HT-29 (cell line): Measurements from ENCODE around the gene RLF. TPM values are rescaled to one million over a fixed set of nuclear protein-coding genes. Genes with fewer than 3 reads are reported as not detected.
A peak's percentile ranks its signal among the peaks of the same experiment; 100 is the strongest.
"Not testable (repeated sequence)": the region's sequence is repeated elsewhere in the genome, so short reads cannot be mapped to it uniquely, and the experiment has no call there.

Experiments
- DNase-seq: peaks from one replicate; pipeline ENCODE4 v3.0.0-alpha.2; 2015; ENCODE audit warnings: low spot score
- total RNA-seq: library from RNA; depleted of rRNA; stranded (reverse); fragments of >200 nt; shearing (Covaris generic); gene quantifications from 2 replicates; pipeline ENCODE4 v1.2.3, GENCODE V29; 2014

The RLF gene
- total RNA-seq, 1 experiment from 2014 or later = 5.0 TPM

DNA sequence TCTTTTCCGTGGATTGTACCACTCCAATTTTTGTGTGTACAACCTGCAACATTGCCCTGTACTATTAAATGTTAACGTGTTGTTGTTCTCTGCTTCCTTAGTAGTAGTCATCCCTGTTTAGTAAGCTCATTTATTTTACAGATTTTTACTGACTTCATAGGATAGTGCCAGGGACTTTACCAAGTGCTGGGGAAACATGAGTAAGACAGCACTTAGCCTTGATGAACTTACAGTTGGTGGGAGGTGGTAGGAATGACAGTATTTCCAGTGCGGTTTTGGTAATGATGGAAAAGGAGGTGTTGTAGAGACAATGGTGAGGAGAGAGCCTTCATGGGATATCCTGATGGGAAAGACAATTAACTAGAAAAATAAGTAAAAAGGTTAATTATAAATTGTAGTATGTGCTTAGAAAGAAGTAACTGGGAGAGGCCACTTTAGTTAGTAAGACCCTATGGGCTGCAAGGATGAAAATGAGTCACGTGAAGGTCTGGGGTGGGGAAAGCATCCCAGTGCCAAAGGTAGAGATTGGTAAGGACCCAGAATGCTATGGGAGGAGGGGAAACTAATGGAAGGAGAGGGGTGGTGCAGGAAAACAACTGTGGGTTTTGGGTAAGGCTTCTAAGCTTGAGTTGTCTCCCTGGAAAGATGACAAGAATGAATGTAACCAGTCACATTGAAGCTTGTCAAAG, 1.7 kb downstream of the RLF start:
- DNase-seq = peak; percentile 14

- DNase-seq = no peak
Measured at GRCh38 chr1:40167317-40167716, 6.1 kb downstream of the RLF start.

GRCh38 chr1:40171036-40171435, 9.8 kb downstream of the RLF start:
- DNase-seq = no peak

- no peak for DNase-seq
Measured at GRCh38 chr1:40174788-40175187, 13.6 kb downstream of the RLF start.

- not testable (repeated sequence) for DNase-seq
Measured at GRCh38 chr1:40176989-40177388, 15.8 kb downstream of the RLF start.

GRCh38 chr1:40178200-40178599, 17.0 kb downstream of the RLF start:
- no peak for DNase-seq

DNA sequence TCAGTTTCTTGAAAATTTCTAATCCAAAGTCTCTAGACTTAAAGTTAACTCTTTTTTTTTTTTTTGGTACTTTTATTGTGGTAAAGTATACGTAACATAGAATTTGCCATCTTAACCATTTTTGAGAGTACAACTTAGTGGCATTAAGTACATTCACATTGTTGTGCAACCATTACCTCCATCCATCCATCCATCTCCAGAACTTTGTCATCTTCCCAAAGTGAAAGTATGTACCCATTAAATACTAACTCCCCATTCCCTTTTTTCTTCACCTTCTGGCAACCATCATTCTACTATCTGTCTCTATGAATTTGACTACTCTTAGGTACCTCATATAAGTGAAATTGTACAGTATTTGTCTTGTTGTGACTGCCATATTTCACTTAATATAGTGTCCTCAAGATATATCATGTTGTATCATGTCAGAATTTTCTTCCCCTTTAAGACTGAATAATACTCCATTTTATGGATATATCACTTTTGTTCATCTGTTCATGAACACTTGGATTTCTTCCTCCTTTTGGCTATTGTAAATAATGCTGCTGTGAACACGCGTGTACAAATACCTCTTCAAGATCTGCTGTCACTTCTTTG, 18.4 kb downstream of the RLF start:
- DNase-seq = no peak

DNA sequence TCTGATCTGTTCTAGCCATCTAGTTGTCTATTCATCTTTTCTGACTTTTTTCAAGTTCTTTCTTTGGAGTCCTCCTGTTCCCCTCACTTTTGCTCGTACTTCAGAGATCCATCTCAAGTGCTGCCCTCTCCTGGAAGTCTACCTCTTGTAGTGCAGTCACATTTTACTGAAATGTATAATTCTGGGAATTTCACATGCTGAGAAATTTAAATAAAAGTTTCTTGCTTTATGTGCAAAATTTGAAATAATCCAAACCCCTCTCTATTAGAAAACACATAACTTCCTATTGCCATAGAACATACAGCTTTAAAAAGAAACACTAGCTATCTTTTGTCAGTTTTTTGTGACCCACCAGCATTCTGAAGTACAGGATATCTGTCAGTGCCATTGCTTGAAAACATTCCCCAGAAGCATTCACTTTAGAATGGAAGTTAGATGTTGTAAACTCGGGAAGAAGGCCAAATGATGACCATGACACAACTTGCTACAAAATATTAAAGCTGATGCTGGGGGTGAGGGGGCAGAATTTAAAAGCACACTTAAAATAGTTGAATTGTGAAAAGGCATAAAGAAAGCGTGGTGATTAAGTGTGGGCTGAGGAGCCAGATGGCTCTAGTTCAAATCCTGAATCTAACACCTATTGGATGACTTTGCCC, 22.0 kb downstream of the RLF start:
- peak; percentile 21 for DNase-seq

GRCh38 chr1:40184193-40184592, 23.0 kb downstream of the RLF start:
- DNase-seq = no peak

GRCh38 chr1:40185951-40186864, 25.0 kb downstream of the RLF start:
- no peak for DNase-seq

GRCh38 chr1:40187399-40187798, 26.2 kb downstream of the RLF start:
- no peak for DNase-seq

- not testable (repeated sequence) for DNase-seq
Measured at GRCh38 chr1:40194639-40195038, 33.5 kb downstream of the RLF start.

DNA sequence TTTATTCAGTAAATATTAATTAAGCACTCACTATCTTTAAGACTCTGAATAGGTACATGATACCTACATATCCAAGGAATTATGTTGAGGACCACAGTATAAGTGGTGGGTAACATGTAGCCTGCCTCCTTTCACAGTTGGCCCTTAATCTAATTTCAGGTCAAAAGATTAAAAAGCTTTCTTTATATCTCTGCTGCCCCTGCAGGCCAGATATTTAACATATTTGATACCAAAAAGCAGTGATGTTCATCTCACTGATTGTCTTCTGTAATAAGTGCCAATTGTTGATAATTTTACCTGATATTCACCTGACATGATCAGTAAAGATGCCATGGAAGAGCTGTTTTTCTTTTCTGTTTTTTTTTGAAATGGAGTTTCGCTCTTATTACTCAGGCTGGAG, 36.5 kb downstream of the RLF start:
- DNase-seq = no peak

- no peak for DNase-seq
Measured at GRCh38 chr1:40199126-40199525, 37.9 kb downstream of the RLF start.

DNA sequence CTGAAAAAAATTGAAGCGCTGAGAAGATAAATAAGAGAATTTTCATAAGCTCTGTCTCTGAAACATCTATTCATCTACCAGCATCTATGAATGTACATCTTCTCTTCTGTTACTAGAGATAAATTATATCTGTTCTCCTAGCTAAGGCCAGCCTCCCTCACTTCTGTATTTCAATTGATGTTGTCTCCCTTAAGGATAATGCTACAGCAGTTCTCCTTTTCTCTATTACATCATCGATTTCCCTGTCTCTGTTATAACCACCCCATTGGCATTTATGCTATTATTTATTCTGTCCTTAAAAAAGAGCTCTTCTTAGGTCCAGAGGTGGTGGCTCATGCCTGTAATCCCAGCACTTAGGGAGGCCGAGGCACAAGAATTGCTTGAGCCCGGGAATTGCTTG, 43.7 kb downstream of the RLF start:
- no peak for DNase-seq

DNA sequence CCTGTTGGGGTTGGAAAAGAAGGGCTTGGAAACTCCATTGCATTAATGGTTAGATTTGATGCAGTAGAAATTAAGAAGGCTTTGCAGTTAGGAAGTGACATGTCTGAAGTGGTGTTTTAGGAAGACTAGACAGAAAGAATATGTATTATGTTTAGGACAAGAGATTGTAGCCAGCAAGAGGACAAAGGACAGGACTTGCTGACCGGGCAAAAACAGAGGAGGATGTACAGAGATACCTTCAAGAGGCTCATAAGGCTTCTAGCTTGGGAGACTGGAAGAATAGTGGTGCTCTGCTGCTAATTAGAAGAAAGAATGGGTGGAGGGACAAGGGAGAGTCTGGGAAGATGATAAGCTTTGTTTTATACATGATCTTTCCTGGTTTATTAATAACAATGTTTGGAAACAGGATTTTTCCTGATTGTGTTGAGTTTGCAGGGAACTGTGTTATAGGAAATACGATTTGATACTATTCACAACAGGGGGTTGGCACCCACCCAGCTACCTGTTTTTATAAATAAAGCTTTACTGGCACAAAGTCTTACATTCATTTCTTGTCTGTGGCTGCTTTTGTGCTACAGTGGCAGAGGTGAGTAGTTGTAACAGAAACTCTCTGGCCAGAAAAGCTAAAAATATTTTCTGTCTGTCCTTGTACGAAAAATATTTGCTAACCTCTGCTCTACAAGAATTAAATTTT, 49.5 kb downstream of the RLF start:
- DNase-seq = no peak

- no peak for DNase-seq
Measured at GRCh38 chr1:40218333-40218732, 57.1 kb downstream of the RLF start.

GRCh38 chr1:40221471-40221905, 60.3 kb downstream of the RLF start:
- DNase-seq = not testable (repeated sequence)

GRCh38 chr1:40221977-40222772, 61.0 kb downstream of the RLF start:
- no peak for DNase-seq

GRCh38 chr1:40224040-40224439, 62.9 kb downstream of the RLF start:
- DNase-seq = no peak
